K562 (cell line): ENCODE data around the gene GPRIN2.
"Not testable (repeated sequence)": the region's sequence is repeated elsewhere in the genome, so short reads cannot be mapped to it uniquely, and the experiment has no call there.

ENCODE experiments used
- ARNT ChIP-seq, 2 experiments: fragments of 450-650 bp; IDR thresholded peaks; 2 replicates each; pipeline ENCODE4 v1.6.1; 2016; ENCODE audit warnings: mild to moderate bottlenecking in 1 of 2
- NR2C1 ChIP-seq, 2 experiments: fragments of 450-650 bp; IDR thresholded peaks; 2 replicates each; pipeline ENCODE4 v1.6.1; 2017; ENCODE audit warnings: mild to moderate bottlenecking in 2 of 2, antibody characterized with exemption in 1 of 2, inconsistent platforms in 1 of 2, missing compliant biosample characterization in 1 of 2, missing genetic modification characterization in 1 of 2
- POLR2A ChIP-seq: fragments of 450-650 bp; conservative IDR thresholded peaks from 2 replicates; pipeline ENCODE4 v1.6.1; 2016
- POLR2AphosphoS5 ChIP-seq: IDR thresholded peaks from 2 replicates; pipeline ENCODE4 v1.6.1; 2011; ENCODE audit warnings: mild to moderate bottlenecking, low read depth, low read length, moderate library complexity; ENCODE audit not compliant: control insufficient read depth, insufficient read depth
- ZFP30 ChIP-seq: fragments of 250-450 bp; sonication (Bioruptor Pico); IDR thresholded peaks from 2 replicates; pipeline ENCODE4 v1.8.0; 2022; ENCODE audit warnings: moderate library complexity, mild to moderate bottlenecking, inconsistent platforms, borderline replicate concordance
- ZNF384 ChIP-seq: IDR thresholded peaks from 2 replicates; pipeline ENCODE4 v1.6.1; 2012; ENCODE audit warnings: low read depth, low read length, improper control_type of control experiment
- ZNF785 ChIP-seq: fragments of 250-450 bp; sonication (Bioruptor Pico); IDR thresholded peaks from 2 replicates; pipeline ENCODE4 v1.4.0; 2020; ENCODE audit warnings: mild to moderate bottlenecking

GRCh38 chr10:46532256-46532655 lies 24.2 kb downstream of the GPRIN2 start:
- not testable (repeated sequence) for TF ChIP-seq NR2C1 (IDR thresholded peaks at IDR 0.05); NR2C1 (tag; IDR thresholded peaks at IDR 0.05); ZFP30; POLR2AphosphoS5; POLR2A; ARNT (IDR thresholded peaks at IDR 0.05); ZNF384; ZNF785 (CRISPR knock-in tag)
